HG03520 (cell line): ENCODE results near the gene FABP3.
A peak's percentile ranks its signal among the peaks of the same experiment; 100 is the strongest.
"Not testable (repeated sequence)": the region's sequence is repeated elsewhere in the genome, so short reads cannot be mapped to it uniquely, and the experiment has no call there.

ENCODE experiments used
- ATAC-seq: cut with Tn5 transposase; IDR thresholded peaks from one replicate; pipeline ENCODE4 v1.9.1; 2021; ENCODE audit warnings: mild to moderate bottlenecking, moderate library complexity; ENCODE audit not compliant: unreplicated experiment

Gene FABP3

DNA sequence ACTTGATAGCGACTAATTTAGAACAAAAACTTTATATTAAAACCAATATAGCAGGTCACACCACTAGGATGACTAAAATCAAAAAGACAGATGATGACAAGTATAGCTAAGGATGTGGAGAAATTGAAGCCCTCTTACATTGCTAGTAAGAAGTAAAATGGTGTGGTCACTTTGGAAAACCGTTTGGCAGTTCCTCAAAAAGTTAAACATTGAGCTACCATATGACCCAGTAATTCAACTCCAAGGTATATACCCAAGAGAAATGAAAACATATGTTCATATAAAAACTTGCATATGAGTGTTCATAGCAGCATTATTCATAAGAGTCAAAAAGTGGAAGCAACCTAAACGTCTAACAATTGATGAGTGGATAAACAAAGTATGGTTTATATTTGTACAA lies 27.1 kb upstream of the FABP3 start:
- ATAC-seq: no peak

DNA sequence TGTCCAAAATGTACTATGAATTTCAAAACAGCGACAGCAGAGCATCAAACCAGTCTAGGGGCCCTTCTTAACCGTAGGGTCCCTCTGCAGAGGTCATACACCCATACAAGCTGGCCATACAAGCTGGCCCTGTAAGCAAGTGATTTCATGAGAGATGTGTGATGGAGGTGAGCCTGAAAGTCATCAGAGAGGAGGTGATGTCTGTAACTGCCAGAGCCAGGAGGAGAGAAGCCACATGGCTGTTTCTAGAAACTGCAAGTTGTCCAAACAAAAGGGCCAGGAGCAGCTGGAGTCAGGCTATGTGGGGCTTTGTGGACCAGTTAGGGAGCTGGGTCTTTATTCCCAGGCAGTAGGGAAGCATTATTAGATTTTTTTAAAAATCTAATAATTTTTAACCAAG lies 25.4 kb upstream of the FABP3 start:
- no peak for ATAC-seq

DNA sequence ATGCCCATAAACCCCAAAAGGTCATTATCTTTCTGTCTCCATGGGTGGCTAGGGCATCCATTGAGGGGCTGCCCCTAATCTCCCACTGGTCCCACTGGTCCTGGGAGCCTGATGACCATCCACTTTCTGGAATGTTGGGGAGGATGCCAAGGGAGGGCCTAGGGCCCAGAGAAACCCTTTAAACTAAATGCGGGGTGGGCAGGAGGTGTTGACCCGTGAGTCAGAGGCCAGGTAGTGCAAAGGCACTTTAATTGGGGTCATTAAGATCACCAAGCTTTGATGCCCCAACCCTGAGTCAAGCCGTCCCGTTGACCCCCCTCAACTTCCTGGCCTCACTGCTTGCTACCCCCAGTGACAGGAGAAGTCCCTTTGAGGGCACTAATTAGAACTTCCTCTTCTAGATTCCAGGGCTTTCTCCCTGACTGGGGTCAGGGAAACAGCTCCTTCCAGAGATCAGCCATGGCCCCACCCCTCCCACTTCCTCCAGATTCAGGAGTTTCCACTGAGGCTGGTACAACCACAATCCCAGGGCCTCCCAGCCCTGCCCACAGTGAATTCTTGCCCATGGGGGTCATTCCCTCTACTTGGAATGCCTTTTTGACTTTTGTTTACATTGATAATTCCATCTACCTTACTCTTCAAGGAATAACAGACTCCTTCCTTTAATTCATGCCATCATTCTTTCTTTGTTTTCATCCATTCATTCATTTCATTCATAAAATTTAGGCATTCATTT lies 24.7 kb upstream of the FABP3 start:
- ATAC-seq: no peak

GRCh38 chr1:31396633-31397351 lies 23.9 kb upstream of the FABP3 start:
- ATAC-seq: no peak

DNA sequence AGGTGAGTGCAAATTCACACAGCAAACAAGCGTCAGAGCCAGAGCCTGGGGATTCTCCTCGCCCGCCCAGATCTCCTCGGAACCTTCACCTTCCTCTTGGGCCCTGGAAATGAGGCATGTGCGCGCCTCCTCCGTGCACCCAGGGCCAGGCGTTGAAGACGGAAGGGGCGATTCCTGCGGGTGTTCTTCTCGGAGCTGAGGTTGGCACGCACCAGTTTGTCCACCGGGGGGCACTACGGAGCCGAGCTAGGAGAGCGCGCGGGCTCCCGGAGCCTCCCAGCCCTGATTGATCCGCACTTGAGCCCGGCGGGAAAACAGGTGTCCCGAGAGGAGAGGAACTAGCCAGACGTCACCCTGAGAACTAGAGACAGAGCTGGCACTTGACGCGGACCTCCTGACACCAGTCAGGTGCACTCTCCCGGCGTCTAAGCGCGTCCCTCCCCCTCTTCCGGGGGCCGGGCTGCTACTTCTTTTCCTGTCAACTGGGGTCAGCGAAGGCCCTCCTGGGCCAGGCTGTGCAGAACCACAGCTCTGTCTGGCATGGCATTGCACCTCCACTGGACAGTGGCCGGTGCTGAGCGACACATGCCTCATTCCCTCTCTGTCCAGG lies 21.8 kb upstream of the FABP3 start:
- peak; percentile 55 for ATAC-seq

GRCh38 chr1:31393463-31393862 lies 20.6 kb upstream of the FABP3 start:
- ATAC-seq: no peak

- no peak for ATAC-seq
These were observed 17.2 kb upstream of the FABP3 start for GRCh38 chr1:31390071-31390470.

GRCh38 chr1:31389616-31390015 lies 16.7 kb upstream of the FABP3 start:
- ATAC-seq: no peak

DNA sequence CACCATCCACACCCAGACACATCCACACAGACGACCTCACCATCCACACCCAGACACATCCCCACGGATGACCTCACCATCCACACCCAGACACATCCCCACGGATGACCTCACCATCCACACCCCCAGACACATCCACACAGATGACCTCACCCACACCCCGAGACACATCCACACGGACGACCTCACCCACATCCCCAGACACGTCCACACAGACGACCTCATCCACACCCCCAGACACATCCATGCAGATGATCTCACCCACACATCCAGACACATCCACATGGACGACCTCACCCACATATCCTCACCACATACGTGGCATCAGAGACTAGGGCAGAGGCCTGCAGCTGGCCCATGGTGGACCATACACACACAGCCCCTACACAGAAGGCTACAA lies 14.7 kb upstream of the FABP3 start:
- ATAC-seq: no peak

DNA sequence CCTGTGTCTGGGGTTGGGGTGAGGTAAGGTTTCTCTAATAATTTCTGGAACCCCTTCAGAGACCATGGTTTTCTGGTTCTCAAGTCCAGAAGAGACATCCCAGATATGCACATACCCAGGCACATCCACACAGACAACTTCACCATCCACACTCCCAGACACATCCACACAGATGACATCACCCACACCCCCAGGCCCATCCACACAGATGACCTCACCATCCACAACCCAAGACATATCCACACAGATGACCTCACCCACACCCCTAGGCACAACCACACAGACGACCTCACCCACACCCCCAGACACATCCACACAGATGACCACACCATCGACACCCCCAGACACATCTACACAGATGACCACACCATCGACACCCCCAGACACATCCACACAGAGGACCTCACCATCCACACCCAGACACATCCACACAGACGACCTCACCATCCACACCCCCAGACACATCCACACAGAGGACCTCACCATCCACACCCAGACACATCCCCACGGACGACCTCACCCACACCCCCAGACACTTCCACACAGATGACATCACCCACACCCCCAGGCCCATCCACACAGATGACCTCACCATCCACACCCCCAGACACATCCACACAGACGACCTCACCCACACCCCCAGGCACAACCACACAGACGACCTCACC lies 13.8 kb upstream of the FABP3 start:
- ATAC-seq: not testable (repeated sequence)

DNA sequence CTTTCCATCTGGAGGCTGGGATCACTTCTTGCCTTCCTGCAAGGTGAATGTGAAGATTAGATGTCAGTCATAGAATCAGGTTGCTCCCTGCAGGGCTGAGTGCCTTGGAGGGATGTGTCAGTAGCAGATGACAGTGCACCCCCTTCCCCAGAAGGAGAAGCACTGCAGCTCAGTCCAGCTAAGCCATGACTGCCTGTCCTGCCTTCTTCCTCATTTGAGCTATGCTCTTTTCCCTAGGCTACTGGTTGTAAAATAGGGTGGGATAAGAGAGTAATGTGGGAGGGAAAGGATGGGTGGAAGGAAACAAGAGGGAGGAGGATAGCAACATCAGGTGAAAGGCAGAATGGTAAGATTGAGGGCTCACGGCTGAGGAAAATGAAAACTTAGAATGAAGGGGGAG lies 11.1 kb upstream of the FABP3 start:
- ATAC-seq: no peak

GRCh38 chr1:31382379-31382989 lies 9.6 kb upstream of the FABP3 start:
- no peak for ATAC-seq

DNA sequence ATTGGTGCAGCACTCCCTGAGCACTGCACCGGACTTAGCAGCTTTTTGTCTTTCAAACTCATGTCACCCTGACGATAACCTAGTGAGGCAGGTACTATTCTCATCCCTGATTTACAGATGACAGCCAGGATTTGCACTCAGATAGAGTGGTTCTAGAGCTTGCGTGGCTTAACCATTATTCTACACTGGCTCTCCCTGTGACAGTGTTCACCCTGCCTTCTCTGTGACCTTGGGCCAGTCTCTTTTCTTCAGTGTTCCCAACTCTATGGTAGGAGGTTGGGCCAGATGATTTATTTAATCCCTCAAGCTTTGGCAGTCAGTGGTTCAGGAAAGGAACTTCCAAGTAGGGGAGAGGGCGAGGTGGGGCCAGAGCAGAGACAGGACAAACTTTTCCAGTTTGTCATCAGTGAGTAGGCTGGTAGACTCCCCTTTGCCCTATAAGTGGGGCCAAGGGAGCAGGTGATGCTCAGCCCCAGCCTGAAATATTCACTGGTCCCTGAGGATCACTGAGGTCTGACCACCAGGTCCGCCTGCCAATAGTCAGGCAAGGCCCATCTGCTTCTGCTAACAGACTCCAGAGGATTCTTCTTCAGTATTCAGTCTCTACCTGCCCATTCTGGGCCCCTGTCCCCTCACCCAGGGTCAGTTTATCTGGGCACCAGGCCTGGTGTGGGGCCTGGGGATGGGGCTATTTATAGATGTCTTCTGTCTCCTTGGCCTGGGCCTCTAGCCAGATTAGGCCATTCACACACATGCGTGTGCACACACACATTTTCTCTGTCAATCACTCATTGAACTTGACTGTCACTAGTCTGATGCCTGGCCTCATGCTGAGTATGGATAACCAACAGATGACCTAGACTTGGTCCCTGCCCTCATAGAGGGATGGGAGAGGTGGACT lies 8.8 kb upstream of the FABP3 start:
- ATAC-seq: no peak

GRCh38 chr1:31380181-31380580 lies 7.3 kb upstream of the FABP3 start:
- ATAC-seq: no peak

GRCh38 chr1:31378001-31378400 lies 5.1 kb upstream of the FABP3 start:
- ATAC-seq: no peak

GRCh38 chr1:31377364-31377863 lies 4.5 kb upstream of the FABP3 start:
- no peak for ATAC-seq

DNA sequence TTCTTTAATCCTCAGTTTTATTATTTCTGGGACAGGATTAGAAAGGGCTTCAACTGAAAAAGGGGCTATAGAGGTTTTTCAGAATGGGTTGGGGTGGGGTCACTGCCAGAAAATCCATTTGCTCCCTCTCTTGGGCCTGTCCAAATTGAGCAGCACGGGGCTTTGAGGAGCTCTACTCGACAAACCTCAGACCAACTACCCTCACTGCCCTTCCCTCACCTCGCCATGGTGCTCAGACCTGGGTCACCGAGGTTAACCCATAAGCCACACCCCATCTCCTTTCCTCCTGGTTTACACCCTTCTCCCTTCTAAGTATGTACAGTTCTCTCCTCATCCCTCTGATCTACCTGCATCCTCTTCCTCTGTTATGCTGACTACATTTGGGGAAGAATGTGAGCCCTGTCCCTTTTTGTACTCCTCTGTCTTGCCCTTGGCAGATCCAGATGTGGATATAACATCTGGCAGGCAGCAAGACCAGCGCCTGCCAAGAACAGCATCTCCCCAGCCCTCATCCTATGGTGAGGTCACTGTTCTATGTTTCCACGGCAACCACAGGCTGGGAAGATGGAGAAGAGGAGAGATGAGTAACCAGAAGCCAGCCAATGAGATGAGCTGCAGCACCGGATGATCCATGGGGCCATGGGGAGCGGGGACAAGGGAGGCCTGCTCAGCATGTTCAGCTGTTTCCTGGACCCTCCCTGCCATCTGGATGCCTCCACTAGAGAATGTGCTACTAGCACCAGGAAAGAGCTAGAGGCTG lies 3.7 kb upstream of the FABP3 start:
- ATAC-seq: no peak

DNA sequence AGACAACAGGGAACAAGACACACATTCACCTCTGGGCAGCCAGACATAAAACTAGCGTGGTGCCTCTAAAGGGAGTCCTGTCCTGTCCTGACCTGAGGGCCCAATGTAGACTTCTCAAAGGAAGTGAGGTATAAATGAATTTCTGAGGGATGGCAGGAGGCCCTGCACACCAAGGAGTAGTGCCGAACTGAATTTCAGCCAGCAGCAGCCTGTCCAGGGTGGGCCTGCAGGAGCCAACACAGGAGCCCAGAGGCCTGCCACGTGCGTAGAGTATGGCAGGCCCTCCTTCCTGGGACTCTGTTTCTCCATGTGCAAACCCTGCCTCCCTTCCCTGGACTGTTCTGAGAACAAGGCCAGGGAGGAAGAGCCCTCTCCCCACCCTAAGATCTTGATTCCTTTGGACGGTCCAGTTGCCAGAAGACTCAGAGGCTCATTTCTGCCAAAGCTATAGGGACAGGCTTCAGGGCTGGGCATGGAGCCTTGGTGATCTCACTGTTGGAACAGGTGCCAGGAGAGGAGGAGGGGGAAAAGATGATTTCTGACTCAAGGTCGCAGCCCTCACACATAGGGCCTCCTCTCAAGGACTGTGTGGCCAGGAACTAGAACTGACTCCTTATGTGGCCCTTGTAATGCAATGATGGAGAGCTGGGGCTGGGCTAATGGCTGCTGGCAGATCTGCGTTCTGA lies 1.8 kb upstream of the FABP3 start:
- ATAC-seq: no peak
